Sigmoid colon (tissue), 4 donors: ENCODE data around the gene SCAF1.

Experiments
- CTCF ChIP-seq, 4 experiments: fragments of 450-650 bp in 3 of 4; fragments of 200-600 bp in 1 of 4; IDR thresholded peaks; one replicate each; pipeline ENCODE4 v1.5.1; 2016 to 2019; ENCODE audit warnings: antibody characterized with exemption in 4 of 4, mild to moderate bottlenecking in 3 of 4, moderate library complexity in 2 of 4
- POLR2AphosphoS5 ChIP-seq, 4 donors: sonication (generic); formaldehyde crosslinking; IDR thresholded peaks; one replicate each; pipeline ENCODE4 v1.6.1; 2017; ENCODE audit warnings: antibody characterized with exemption in 4 of 4

DNA sequence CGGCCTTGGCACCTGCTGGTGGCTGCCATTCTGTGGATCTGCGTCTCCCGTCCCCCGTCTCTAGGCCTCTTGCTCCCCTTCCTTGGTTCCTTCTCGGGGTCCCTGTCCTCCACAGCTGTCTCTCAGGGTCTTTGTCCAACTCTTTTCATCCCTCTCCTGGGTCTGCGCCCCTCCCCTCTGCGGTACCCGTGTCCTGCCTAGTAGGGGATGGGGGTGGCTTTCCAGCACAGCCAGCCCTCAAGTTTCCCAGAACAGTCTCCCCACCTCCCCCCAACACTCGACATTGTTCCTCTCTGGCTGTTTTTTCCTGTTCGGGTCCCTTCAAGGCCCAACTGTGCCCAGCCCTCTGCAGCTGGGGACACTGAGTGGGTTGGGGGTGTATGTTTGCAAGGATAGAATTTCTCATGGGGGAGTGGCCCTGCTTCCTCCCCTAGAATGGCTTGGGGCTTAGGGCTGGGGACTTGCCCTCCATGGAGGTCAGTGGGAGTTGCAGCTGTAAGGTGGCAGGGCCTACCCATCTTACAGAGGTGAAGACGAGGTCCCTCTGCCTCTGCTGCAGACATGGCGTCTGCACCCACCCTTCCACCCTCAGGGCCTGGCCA lies 46.6 kb downstream of the SCAF1 start:
- TF ChIP-seq CTCF (IDR thresholded peaks at IDR 0.05) (no peak), POLR2AphosphoS5 (IDR thresholded peaks at IDR 0.05) (no peak)
